HG03175 (cell line): Measurements from ENCODE around the gene SHISA6.

ENCODE experiments used
- ATAC-seq: cut with Tn5 transposase; IDR thresholded peaks from one replicate; pipeline ENCODE4 v1.9.1; 2021; ENCODE audit warnings: mild to moderate bottlenecking, moderate library complexity; ENCODE audit not compliant: unreplicated experiment

SHISA6 gene

GRCh38 chr17:11430751-11431150 lies 189.7 kb downstream of the SHISA6 start:
- ATAC-seq: no peak

GRCh38 chr17:11438673-11439072 lies 197.7 kb downstream of the SHISA6 start:
- ATAC-seq: no peak

- no peak for ATAC-seq
Measured at GRCh38 chr17:11441004-11441403, 200.0 kb downstream of the SHISA6 start.

GRCh38 chr17:11446316-11446715 lies 205.3 kb downstream of the SHISA6 start:
- ATAC-seq: no peak

- no peak for ATAC-seq
Measured at GRCh38 chr17:11454096-11454495, 213.1 kb downstream of the SHISA6 start.

GRCh38 chr17:11458279-11458678 lies 217.3 kb downstream of the SHISA6 start:
- no peak for ATAC-seq

GRCh38 chr17:11459861-11460331 lies 218.9 kb downstream of the SHISA6 start:
- no peak for ATAC-seq

GRCh38 chr17:11461993-11462548 lies 221.1 kb downstream of the SHISA6 start:
- no peak for ATAC-seq

GRCh38 chr17:11467639-11468038 lies 226.6 kb downstream of the SHISA6 start:
- no peak for ATAC-seq

GRCh38 chr17:11485336-11486100 lies 244.5 kb downstream of the SHISA6 start:
- ATAC-seq: no peak

GRCh38 chr17:11486101-11486867 lies 245.3 kb downstream of the SHISA6 start:
- no peak for ATAC-seq

GRCh38 chr17:11486868-11487310 lies 245.9 kb downstream of the SHISA6 start:
- ATAC-seq: no peak

GRCh38 chr17:11487469-11487868 lies 246.5 kb downstream of the SHISA6 start:
- ATAC-seq: no peak

GRCh38 chr17:11488407-11488806 lies 247.4 kb downstream of the SHISA6 start:
- no peak for ATAC-seq

GRCh38 chr17:11490171-11490755 lies 249.2 kb downstream of the SHISA6 start:
- ATAC-seq: no peak

- ATAC-seq: no peak
Measured at GRCh38 chr17:11492511-11492910, 251.5 kb downstream of the SHISA6 start.

- no peak for ATAC-seq
Measured at GRCh38 chr17:11493936-11494335, 252.9 kb downstream of the SHISA6 start.

GRCh38 chr17:11495613-11496012 lies 254.6 kb downstream of the SHISA6 start:
- no peak for ATAC-seq

GRCh38 chr17:11499881-11500280 lies 258.9 kb downstream of the SHISA6 start:
- no peak for ATAC-seq

GRCh38 chr17:11503308-11504035 lies 262.5 kb downstream of the SHISA6 start:
- ATAC-seq: no peak

- no peak for ATAC-seq
Measured at GRCh38 chr17:11506635-11507034, 265.6 kb downstream of the SHISA6 start.
